Limb (tissue), 2 donors: ENCODE data around the gene STRIP2.
"Not testable (repeated sequence)": the region's sequence is repeated elsewhere in the genome, so short reads cannot be mapped to it uniquely, and the experiment has no call there.

Experiments
- DNase-seq, 2 donors: peaks; one replicate each; pipeline ENCODE4 v3.0.0-alpha.2; 2016; ENCODE audit errors: extremely low spot score in 2 of 2

Gene STRIP2

DNA sequence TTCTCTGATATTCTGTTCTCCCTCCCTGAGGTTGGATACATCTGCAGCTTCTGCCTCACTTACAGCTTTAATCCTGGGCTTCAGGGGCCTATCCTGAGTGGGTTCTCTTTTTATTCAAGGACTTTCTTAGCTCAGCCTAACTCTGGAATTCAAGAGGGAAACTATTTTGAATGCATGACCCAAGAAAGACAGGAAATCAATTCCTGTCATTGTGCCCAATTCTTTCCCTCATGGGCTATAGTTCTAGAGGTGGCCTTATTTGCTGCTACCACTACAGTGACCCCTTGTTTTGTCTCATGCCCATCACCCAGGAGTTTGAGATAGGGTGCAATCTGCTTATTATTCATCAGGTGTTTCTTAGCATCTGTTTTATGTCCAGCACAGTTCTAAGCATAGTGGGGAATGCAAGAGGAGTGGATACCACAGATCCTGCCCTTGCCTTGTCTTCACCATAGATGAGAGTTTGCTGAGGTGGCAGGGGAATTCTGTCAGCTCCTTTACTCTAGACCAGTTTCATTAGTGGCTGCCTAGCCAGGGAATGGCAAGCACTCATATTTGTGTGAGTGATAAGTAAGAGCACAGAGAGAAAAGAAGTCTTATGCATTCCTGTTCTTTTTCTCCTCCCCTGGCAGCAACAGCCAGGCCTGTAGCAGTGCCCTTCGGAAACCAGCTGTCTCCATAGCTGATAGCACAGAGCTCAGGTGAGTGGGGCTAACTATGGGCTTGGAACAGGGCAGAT is 19.4 kb downstream of the STRIP2 start:
- no peak for DNase-seq

DNA sequence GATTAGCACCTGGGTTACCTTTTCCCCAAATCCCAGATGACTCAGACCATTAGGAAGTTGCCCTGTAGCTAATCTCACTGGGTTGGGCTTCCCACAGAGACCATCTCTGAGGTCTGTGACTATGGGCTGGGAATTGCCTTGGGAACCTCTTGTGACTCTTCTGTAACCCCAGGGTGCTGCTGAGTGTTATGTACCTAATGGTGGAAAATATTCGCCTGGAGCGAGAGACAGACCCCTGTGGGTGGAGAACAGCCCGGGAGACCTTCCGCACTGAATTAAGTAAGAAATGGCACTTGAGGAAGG is 20.0 kb downstream of the STRIP2 start:
- DNase-seq = no peak

DNA sequence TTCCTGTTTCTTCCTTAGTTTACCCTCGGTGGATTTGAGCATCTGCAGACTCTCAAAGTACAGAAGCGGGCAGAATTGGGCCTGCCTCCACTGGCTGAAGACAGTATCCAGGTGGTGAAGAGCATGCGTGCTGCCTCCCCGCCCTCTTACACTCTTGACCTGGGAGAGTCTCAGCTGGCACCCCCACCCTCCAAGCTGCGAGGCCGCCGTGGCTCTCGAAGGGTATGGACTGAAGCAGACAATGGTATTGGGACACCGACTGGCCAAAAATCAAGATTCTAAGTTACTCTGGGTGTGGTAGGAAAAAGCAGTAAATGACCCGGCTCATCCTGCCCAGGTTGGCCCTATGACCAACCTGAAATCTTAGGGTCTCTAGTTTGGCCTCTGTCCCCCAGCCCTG is 22.2 kb downstream of the STRIP2 start:
- DNase-seq = no peak

DNA sequence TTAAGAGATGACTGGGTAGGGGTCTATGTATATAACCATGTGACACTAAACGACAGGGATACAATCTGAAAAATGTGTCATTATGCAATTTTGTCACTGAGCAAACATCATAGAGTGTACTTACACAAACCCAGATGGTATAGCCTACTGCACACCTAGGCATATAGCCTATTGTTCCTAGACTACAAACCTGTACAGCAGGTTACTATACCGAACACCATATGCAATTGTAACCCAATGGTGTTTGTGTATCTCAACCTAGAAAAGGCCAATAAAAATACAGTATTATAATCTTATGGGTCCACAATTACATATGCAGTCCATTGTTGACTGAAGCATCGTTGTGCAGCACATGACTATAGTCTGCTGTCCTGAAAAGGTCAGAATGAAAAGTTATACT is 22.9 kb downstream of the STRIP2 start:
- no peak for DNase-seq

DNA sequence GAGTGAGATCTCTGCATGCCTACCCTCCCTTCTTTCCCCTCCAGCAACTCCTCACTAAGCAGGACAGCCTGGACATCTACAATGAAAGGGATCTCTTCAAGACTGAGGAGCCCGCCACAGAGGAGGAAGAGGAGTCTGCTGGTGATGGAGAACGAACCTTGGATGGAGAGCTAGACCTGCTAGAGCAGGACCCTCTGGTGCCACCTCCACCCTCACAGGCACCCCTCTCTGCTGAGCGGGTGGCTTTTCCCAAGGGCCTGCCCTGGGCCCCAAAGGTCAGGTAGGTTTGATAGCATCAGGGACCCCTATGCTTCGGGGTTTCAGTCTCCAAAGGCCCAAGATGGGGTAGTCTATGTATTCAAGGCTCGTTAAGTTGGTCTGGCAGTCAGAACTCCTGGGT is 23.9 kb downstream of the STRIP2 start:
- no peak for DNase-seq

DNA sequence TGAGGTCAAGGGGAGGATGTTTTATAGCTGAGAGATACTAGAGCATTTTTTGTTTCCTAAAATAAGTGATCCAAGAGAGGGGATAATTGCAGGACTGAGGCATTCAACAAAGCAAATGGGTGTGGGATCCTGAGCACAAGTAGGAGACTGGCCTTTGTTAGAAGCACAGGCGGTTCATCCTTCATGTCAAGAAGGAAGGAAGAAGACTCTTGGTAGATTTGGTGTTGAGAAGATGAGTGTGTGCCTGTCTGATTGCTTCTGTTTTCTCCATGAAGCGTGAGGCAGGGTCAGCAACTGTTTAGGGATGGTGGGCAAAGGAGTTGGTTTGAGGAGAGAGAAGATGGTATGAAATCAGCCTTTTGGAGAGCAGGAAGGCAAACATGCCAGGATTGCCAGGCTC is 27.6 kb downstream of the STRIP2 start:
- no peak for DNase-seq

DNA sequence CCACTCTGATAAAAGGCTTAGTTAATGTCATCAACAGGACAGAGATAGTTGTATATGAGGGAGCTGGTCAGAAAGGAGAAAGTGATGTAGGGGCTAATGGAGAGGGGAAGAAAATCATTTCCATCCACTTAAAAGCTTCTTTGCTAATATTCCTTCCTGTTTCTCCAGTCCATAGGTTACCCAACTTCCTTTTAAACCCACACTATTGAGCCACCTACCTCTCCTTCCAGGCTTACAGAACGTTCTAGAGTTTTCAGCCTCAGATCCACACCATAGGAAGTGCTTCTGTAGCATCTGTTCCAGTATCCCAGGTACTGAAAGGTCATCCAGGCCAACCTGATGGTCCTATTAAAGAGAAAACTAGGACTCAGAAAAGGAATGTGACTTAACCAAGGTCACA is 28.2 kb downstream of the STRIP2 start:
- no peak for DNase-seq

DNA sequence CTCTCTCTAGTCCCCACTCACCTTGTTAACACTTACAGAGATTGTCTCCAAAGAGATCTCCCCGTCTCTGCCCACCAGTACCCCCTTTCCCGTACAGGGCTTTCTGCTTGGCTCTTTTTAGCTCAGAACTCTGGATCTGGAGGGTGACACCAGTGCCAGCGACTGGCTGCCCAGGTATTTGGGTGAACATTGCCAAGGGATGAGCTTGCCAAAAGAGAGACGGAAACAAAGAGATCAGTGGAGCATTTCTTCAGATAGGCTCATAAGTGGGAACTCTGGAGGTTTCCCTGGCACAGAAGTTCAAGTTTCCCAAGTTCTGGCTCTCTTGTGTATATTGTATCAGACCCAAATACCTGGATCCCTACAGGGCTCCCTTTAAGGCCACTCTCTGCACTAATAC is 30.0 kb downstream of the STRIP2 start:
- DNase-seq = no peak

DNA sequence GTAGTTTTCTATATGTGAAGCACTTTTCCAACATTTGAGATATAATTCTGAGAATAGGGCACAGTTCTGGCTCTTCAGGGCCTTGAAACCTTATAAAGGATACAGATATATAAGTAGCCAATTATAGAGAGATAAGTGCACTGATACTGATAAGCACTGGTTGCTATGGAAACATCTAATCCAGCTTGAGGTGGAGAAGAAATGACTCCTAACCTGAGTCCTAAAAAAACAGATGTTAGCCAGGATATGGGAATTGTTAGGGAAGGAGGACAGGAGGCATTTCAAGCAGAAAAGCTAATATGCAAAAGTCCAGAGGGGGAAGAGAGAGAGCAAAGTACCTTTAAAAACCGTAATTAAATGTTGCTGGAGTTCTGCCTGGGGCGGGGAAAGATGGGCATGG is 30.8 kb downstream of the STRIP2 start:
- no peak for DNase-seq

DNA sequence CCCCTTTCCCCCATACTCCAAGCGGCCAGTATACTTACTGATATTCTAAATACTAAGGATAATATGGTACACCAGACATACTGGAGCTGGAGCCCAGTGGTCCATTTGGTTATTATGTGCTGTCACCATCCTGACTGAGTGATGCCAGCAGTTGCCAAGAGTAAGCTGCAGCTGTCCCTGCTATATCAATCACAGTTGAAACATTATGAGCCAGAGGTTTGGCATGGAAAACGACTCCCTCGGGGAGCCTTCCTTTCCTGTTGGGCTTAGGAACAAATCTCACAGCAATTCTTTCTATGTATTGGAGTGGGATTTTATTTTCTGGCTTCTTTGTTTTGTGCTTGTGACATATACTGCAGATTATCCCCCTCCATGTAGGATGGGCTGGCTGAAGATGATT is 32.6 kb downstream of the STRIP2 start:
- peak; percentile 20 to 44 for DNase-seq

DNA sequence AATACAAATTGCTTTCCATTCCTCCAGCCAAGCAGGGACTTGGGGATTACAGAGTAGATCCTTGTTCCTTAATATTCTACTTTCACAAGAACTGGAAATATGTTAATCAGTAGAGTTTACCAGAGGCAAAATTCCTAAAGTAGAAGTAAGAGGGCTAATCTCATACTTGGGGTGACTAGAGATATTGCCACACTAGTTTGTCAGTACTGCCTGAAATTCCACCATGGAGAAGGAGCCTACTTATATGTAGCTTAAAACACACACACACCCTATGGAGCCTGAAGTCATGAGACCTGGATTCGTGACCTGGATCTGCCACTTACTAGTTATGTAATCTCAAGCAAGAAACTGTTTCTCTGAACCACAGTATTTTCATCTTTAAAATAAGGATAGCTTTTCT is 33.9 kb downstream of the STRIP2 start:
- DNase-seq = no peak

DNA sequence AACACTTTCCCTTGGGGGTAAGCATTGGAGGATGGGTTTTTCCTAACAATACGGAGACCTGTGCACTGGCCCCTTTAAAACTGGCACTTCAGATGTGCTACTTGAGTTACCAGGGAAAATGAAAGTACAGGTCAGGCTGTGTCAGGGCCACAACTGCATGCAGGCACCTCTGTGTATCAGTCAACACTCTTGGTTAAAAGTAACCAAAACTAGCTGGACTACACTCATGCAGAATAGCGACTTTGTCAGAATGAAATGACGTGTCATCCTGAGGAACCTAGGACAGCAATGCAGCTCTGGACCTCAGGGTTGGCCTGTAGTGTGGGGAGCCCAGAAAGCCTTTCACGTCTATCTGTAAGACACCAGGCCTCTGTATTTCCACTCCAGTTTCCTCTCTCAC is 34.3 kb downstream of the STRIP2 start:
- DNase-seq = no peak

DNA sequence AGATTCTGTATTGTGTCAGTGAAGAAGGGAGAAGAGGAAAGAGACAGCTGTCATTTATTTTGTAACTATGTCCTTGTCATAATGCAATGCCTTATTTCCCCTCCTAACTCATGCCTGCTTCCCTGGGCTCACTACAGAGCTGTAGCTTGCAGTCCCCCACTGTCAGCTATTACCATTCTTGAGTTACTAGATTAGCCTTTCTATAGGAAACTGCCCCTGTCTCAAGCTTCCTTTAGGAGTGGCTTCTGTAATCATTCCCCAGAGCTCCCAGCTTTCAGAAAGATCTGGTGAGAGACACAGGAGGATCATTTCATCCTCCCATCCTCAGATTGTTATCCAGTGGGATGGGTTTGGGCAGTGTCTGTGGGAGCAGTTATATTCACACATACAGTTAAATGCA is 35.7 kb downstream of the STRIP2 start:
- DNase-seq = no peak

DNA sequence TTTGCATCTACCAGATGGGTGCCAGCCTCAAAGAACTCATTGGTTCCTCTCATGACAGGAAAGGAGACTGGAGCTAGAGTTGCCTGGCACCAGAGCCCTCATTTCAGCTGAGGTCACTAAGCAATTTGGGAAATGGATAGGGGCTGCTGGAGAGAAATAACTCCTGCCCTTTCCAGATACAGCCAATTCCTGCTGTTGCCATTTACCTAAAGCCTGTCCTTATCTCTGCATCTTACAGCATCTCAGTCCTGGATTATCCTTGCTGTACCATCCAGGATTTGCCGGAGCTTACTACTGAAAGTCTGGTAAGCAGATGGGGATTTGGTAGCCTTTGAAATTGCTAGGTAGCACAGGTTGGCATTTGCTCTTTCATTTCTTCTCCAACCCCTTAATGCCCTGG is 36.2 kb downstream of the STRIP2 start:
- no peak for DNase-seq

DNA sequence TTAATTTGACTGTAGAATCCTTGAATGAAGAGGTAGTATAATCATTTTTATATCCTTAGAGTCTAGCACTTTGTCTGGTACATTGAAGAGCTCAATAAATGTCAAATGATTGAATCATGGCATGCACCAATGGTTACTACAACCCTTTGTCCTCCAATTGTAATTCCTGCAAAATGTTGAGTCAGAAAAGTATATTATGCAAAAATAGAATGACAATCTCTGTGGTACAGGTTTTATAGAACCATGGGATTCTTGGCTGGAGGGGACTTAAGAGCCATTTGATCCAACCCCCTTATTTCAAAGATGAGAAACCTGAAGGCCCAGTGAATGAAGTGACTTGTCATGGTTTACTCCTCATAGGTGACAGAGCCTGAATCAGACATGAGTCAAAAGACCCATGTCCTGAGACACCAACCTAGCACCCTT is 37.2 kb downstream of the STRIP2 start:
- DNase-seq = no peak

DNA sequence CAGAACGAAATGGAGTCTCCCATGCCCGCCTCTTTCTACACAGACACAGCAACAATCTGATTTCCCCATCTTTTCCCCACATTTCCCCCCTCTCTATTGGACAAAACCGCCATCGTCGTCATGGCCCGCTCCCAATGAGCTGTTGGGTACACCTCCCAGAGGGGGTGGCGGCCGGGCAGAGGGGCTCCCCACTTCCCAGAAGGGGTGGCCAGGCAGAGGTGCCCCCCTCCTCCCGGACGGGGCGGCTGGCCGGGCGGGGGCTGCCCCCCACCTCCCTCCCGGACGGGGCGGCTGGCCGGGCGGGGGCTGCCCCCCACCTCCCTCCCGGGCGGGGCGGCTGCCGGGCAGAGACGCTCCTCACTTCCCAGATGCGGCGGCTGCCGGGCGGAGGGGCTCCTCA is 41.7 kb downstream of the STRIP2 start:
- not testable (repeated sequence) for DNase-seq

DNA sequence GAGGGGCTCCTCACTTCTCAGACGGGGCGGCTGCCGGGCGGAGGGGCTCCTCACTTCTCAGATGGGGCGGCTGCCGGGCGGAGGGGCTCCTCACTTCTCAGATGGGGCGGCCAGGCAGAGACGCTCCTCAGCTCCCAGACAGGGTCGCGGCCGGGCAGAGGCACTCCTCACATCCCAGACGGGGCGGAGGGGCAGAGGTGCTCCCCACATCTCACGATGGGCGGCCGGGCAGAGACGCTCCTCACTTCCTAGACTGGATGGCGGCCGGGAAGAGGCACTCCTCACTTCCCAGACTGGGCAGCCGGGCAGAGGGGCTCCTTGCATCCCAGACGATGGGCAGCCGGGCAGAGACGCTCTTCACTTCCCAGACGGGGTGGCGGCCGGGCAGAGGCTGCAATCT is 42.2 kb downstream of the STRIP2 start:
- DNase-seq = not testable (repeated sequence)

DNA sequence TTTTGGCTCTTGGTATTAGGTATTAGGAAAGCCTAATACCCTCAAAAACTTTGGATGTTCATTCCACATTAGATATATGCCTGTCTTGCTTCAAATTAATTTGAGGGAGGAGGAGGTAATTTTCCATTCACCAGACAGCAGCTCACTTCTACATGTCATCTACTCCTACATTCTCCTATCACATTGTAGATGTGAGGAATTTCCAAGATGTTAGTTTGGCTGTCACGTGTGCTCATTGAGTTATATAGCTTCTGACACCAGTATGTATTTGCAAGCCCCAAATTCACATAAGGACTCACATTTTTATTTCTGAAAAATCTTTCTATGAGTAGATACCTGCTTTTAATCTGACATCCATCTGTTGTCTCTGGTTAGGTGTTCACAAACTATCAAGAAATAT is 45.6 kb downstream of the STRIP2 start:
- DNase-seq = no peak

DNA sequence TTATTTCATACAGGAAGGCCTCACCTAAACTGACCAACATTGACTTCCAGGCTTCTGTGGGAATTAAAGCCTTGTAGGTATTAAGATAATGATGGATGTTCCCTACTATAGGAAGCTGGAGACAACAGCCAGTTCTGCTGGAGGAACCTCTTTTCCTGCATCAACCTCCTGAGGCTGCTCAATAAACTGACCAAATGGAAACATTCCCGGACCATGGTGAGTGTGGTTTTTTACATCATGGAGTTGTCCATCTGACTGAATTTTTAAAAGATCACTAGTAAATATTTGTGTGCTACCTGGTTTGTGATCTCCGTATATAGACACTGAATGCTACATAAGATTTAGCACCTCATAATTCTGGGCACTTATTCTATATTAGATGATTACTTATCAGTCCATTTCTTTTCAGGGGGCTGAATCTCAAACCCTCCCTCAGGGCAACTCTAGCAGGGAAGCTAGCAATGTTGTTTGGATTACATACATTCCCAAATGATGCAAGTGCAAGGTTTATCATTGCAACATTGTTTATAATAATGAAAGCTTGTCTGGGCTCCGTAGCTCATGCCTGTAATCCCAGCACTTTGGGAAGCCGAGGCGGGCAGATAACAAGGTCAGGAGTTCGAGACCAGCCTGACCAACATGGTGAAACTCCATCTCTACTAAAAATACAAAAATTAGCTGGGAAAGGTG is 46.6 kb downstream of the STRIP2 start:
- DNase-seq = no peak

DNA sequence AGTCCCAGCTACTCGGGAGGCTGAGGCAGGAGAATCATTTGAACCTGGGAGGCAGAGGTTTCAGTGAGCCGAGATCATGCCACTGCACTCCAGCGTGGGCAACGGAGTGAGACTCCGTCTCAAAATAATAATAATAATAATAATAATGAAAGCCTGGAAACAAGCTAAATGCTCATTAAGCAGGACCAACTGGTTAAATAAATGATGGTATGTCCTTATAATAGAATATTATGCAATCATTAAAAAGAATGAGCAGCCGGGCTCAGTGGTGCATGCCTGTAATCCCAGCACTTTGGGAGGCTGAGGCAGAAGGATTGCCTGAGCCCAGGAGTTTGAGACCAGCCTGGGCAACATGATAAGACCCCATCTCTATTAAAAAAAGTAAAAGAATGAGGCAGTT is 47.1 kb downstream of the STRIP2 start:
- not testable (repeated sequence) for DNase-seq

DNA sequence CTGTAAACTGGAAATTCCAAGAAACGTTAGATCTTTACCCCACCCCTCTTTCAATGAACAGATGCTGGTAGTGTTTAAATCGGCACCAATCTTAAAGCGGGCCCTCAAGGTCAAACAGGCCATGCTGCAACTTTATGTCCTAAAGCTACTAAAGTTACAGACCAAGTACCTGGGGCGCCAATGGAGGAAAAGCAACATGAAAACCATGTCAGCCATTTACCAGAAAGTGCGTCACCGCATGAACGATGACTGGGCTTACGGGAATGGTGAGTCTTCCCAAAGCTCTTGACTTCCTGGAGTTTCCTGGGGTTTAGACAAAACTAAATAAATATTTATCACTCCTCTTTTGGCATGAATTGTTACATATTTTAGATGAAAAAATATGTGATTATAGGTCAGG is 48.5 kb downstream of the STRIP2 start:
- DNase-seq = no peak

DNA sequence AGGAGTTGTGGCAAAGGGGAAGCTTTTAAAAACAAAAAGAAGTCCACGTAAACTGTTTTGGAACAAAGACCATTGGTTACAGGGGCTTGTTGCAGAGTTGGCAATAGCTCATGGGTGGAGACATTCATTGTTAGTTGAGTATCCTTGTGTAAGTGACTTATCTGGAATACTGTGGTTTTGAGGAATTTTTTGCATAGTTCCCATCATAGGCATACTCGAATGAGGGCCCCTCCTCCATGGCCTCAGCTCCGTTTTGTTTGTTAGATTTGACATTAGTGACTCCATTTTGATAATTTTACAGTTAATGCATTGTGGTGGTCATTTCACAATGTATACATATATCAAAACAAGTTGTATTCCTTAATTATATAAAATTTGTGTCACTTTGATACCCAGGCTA is 55.3 kb downstream of the STRIP2 start:
- no peak for DNase-seq

DNA sequence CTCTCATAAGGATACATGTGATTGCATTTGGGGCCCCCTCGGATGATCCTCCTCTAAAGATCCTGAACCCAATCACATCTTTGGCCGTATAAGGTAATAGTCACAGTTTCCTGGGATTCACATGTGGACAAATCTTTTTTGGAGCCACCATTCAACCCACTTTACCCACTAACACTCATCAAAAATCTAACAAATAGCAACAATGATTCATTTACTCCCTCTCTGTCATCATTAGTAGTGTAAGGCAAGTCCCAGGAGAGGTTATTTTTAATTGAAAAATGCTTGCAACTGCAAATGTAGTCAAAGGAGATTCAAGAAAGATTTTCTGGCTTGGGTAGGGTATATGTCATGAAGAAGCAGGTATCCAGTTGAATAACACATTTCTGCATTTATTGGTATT is 58.2 kb downstream of the STRIP2 start:
- DNase-seq = no peak

DNA sequence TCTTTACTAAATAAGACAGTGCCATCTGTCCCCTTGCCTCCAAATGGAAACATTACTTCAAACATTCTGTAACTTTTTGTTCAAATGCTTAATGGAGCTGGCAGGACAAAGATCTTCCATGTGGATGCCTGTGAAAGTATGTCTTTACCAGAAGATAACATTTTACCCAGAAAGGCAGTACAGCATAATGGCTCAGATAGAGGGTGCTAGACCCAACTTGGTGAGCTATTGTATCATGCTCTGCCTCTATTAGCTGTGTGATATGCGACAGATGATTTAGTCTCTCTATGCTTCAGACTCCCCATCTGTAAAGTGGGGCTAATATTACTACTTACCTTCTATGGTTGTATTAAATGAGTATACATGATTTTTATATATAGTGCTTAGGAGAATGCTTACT is 59.3 kb downstream of the STRIP2 start:
- DNase-seq = no peak
